PC-3 (cell line): ENCODE data around the gene ISCA2. TPM values are rescaled to one million over a fixed set of nuclear protein-coding genes. Genes with fewer than 3 reads are reported as not detected.

Experiments used
- ATAC-seq: fragments of 200-7000 bp; cut with Tn5 transposase; 2 replicates; pipeline ENCODE4 v1.9.1; 2020; ENCODE audit warnings: mild to moderate bottlenecking, moderate library complexity
- BruUV-seq: library from RNA; stranded (reverse); fragments of 400-500 nt; replicated peaks from 2 replicates; lab custom pipeline; 2021; lab: Mats Ljungman, UMichigan
- CTCF ChIA-PET: fragments of 300-600 bp; sonication (Branson Sonifier 250); formaldehyde crosslinking; loops from one replicate; lab custom pipeline; 2022; ENCODE audit warnings: antibody characterized with exemption; lab: Charles Lee
- POLR2A ChIA-PET: fragments of 300-600 bp; sonication (Branson Sonifier 250); formaldehyde crosslinking; loops from one replicate; lab custom pipeline; 2022; ENCODE audit warnings: antibody characterized with exemption; ENCODE audit not compliant: unreplicated experiment; lab: Charles Lee
- DNase-seq: peaks from one replicate; pipeline ENCODE4 v3.0.0-alpha.2; 2015
- H2AFZ ChIP-seq: fragments of 300-600 bp; sonication (generic); 2 replicates; pipeline ENCODE4 v1.6.0; 2016; ENCODE audit warnings: antibody characterized with exemption, low read length
- H3F3A ChIP-seq: fragments of 300-600 bp; sonication (generic); one replicate; pipeline ENCODE4 v1.6.0; 2017; ENCODE audit warnings: antibody characterized with exemption, low read length, control low read depth, mild to moderate bottlenecking; ENCODE audit not compliant: unreplicated experiment
- H3K27ac ChIP-seq: fragments of 300-600 bp; sonication (generic); 2 replicates; pipeline ENCODE4 v1.5.1; 2016; ENCODE audit warnings: mild to moderate bottlenecking, low read length
- H3K27me3 ChIP-seq: fragments of 300-600 bp; sonication (generic); 2 replicates; pipeline ENCODE4 v1.6.1; 2016; ENCODE audit warnings: low read length, mixed read lengths
- H3K36me3 ChIP-seq: fragments of 300-600 bp; sonication (generic); 2 replicates; pipeline ENCODE4 v1.6.1; 2016; ENCODE audit warnings: low read depth, mixed run types, low read length, mixed read lengths
- H3K4me1 ChIP-seq: fragments of 300-600 bp; sonication (generic); 2 replicates; pipeline ENCODE4 v1.5.1; 2016; ENCODE audit warnings: low read length; ENCODE audit not compliant: insufficient read depth
- H3K4me2 ChIP-seq: fragments of 300-600 bp; sonication (generic); 2 replicates; pipeline ENCODE4 v1.6.0; 2016; ENCODE audit warnings: low read length
- H3K4me3 ChIP-seq: fragments of 300-600 bp; sonication (generic); 2 replicates; pipeline ENCODE4 v1.5.1; 2016; ENCODE audit warnings: mild to moderate bottlenecking, low read length, mixed read lengths
- H3K79me2 ChIP-seq: fragments of 300-600 bp; sonication (generic); 2 replicates; pipeline ENCODE4 v1.6.1; 2017; ENCODE audit warnings: low read length, mixed read lengths
- H3K9ac ChIP-seq: fragments of 300-600 bp; sonication (generic); 2 replicates; pipeline ENCODE4 v1.6.0; 2016; ENCODE audit warnings: mild to moderate bottlenecking, low read length
- H3K9me2 ChIP-seq: fragments of 300-600 bp; sonication (generic); replicated peaks from 2 replicates; pipeline ENCODE4 v1.6.1; 2016; ENCODE audit warnings: mixed run types, low read length, mixed read lengths
- H3K9me3 ChIP-seq: fragments of 300-600 bp; sonication (generic); 2 replicates; pipeline ENCODE4 v1.6.1; 2016; ENCODE audit warnings: low read length, mixed read lengths
- H4K20me1 ChIP-seq: fragments of 300-600 bp; sonication (generic); 2 replicates; pipeline ENCODE4 v1.6.1; 2016; ENCODE audit warnings: low read length, mixed read lengths
- EZH2 ChIP-seq: fragments of 300-600 bp; sonication (generic); IDR thresholded peaks from one replicate; pipeline ENCODE4 v1.6.1; 2017; ENCODE audit warnings: antibody characterized with exemption, mild to moderate bottlenecking, low read length; ENCODE audit not compliant: unreplicated experiment
- EZH2phosphoT487 ChIP-seq: fragments of 300-600 bp; sonication (generic); IDR thresholded peaks from 2 replicates; pipeline ENCODE4 v1.6.1; 2018; ENCODE audit warnings: mild to moderate bottlenecking, antibody characterized with exemption, low read length, borderline replicate concordance
- intact Hi-C: fragments of 100-400 bp; cut with micrococcal nuclease; formaldehyde crosslinking; loops from 2 replicates; pipeline ENCODE4 v1.9.0; 2023
- total RNA-seq: library from RNA; depleted of rRNA; stranded (reverse); fragments of >200 nt; gene quantifications from 2 replicates; pipeline ENCODE4 v1.2.3, GENCODE V29; 2014
- TF ChIP-seq, protein P1 (sequence below): fragments of 300-600 bp; sonication (generic); conservative IDR thresholded peaks from 2 replicates; pipeline ENCODE4 v1.5.1; 2017; ENCODE audit warnings: antibody characterized with exemption, low read depth, mild to moderate bottlenecking, low read length

The ISCA2 gene
- total RNA-seq, 1 experiment from 2014 or later, result 30.1 TPM

DNA sequence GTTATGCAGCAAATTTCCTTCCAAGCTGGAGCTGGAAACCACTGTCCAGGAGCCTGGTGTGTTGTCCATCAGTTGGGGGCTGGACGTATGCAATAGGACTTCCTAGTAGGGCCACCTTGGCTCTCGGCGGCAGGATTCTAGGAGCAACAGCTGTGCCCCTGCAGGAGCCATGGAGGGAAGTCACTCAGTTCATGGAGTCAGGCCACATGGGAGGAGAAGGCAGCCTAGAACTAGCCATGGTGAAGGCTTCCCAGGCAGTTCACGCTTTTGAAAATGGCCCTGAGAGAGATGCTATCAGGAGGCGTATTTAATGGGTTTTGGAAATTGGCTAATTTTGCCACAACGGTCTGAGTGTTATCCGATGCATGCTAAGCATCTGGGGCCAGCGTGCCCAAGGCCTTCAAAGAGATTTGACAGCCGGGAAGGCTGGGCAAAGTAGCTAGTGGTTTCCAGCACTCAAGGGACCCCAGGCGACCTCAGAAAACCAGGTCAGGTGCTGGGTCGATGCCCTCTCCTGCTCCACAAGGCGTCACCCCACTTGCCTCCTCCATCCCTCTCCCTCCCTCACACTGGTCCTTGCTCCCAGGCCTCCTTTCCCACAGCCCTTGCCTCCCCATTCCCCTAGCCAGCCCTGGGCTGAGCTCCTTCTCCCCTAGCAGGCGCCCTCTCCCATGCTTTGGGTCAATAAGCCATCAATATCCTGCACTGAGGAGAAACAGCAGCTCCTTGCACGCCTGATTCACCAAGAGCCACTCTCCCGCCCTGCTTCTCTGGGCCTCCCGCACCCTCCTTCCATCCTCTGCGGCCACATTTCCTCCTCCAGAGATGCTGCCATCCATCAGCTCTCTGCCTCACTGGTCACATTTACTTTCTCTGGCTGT lies 36.6 kb upstream of the ISCA2 start:
- no peaks in the 10 kb centered on the region for H3K9me3 ChIP-seq
- H3K27ac ChIP-seq, result no peak overlapping the region
- H2AFZ ChIP-seq, result no peak overlapping the region
- no peaks in the 10 kb centered on the region for H4K20me1 ChIP-seq
- H3K4me3 ChIP-seq, result no peak overlapping the region
- H3F3A ChIP-seq, result no peaks in the 10 kb centered on the region
- H3K36me3 ChIP-seq, result no peaks in the 10 kb centered on the region
- BruUV-seq, result no TSS peak
- no peak for TF ChIP-seq EZH2phosphoT487
- no peak for TF ChIP-seq EZH2
- TF ChIP-seq, protein P1, sequence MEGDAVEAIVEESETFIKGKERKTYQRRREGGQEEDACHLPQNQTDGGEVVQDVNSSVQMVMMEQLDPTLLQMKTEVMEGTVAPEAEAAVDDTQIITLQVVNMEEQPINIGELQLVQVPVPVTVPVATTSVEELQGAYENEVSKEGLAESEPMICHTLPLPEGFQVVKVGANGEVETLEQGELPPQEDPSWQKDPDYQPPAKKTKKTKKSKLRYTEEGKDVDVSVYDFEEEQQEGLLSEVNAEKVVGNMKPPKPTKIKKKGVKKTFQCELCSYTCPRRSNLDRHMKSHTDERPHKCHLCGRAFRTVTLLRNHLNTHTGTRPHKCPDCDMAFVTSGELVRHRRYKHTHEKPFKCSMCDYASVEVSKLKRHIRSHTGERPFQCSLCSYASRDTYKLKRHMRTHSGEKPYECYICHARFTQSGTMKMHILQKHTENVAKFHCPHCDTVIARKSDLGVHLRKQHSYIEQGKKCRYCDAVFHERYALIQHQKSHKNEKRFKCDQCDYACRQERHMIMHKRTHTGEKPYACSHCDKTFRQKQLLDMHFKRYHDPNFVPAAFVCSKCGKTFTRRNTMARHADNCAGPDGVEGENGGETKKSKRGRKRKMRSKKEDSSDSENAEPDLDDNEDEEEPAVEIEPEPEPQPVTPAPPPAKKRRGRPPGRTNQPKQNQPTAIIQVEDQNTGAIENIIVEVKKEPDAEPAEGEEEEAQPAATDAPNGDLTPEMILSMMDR, result no peak
- H3K4me2 ChIP-seq, result no peak overlapping the region
- no peaks in the 10 kb centered on the region for H3K79me2 ChIP-seq
- no peaks in the 10 kb centered on the region for H3K4me1 ChIP-seq
- ATAC-seq (no peak), DNase-seq (no peak)
- ChIA-PET POLR2A (no interaction called here), CTCF (no interaction called here)
- H3K27me3 ChIP-seq, result peaks cover 6% of the 10 kb centered on the region
- no peaks in the 10 kb centered on the region for H3K9me2 ChIP-seq
- no peak overlapping the region for H3K9ac ChIP-seq
- intact Hi-C loops, result no loop called here

DNA sequence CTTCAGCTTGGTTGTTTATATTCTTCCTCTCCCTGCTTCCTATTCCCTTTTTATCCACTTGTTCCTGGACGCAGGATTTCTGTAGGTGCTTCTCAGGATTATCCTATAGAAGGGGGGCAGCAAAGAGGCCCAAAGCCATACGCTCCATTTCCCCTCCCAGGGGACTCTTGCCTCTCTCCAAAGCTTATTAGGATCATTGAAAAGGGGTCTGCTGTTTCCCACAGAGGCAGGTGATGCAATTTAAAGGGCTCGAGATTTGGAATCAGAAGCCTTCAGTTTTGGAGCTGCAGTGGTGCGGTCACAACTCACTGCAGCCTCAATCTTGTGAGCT lies 36.0 kb upstream of the ISCA2 start:
- CTCF ChIA-PET, result no interaction called here

More for the DNA sequence above, 36.0 kb upstream of the ISCA2 start:
- Histone ChIP-seq H3K79me2 (no peaks in the 10 kb centered on the region), H3K27ac (no peak overlapping the region), H3K27me3 (peaks cover 3% of the 10 kb centered on the region), H3K36me3 (no peaks in the 10 kb centered on the region), H3K4me2 (no peak overlapping the region), H3K9me2 (no peaks in the 10 kb centered on the region), H3K4me1 (no peaks in the 10 kb centered on the region), H3K9ac (no peak overlapping the region), H3K9me3 (no peaks in the 10 kb centered on the region), H3F3A (no peaks in the 10 kb centered on the region), H3K4me3 (no peak overlapping the region), H4K20me1 (no peaks in the 10 kb centered on the region), H2AFZ (no peak overlapping the region)
- no peak for DNase-seq
- TF ChIP-seq, protein P1, result no peak
- TF ChIP-seq EZH2, result no peak
- no peak for TF ChIP-seq EZH2phosphoT487
- POLR2A ChIA-PET, result no interaction called here
- no peak for ATAC-seq
- intact Hi-C loops, result no loop called here
- no TSS peak for BruUV-seq
